Measurements from ENCODE around the gene C19orf25. TPM values are rescaled to one million over a fixed set of nuclear protein-coding genes. Genes with fewer than 3 reads are reported as not detected.

C19orf25 gene
- total RNA-seq, 1 donor from 2014 or later: 17.9 TPM

GRCh38 chr19:1513499-1514294 is 34.7 kb upstream of the C19orf25 start:
- DNase-seq (ENCODE audit: low spot score in 2 of 2) (peak in 1 of 2 donors; percentile 28), FAIRE-seq (no peak)

GRCh38 chr19:1512671-1513498 is 33.9 kb upstream of the C19orf25 start, which contains the start of gene ADAMTSL5:
Gene ADAMTSL5, minus strand, starts transcription at chr19:1513019. Its CDS starts 2,076 bp downstream, at chr19:1510943.
- peak in 1 of 2 donors; percentile 52 for DNase-seq (ENCODE audit: low spot score in 2 of 2)
- FAIRE-seq: no peak

GRCh38 chr19:1511318-1512317 is 32.6 kb upstream of the C19orf25 start:
- FAIRE-seq (no peak), DNase-seq (ENCODE audit: low spot score in 2 of 2) (no peak)

GRCh38 chr19:1510807-1511206 is 31.8 kb upstream of the C19orf25 start:
- no peak for FAIRE-seq
- DNase-seq (ENCODE audit: low spot score in 2 of 2): no peak

GRCh38 chr19:1510442-1510806 is 31.4 kb upstream of the C19orf25 start:
- FAIRE-seq: no peak
- no peak for DNase-seq (ENCODE audit: low spot score in 2 of 2)

- FAIRE-seq (no peak), DNase-seq (ENCODE audit: low spot score in 2 of 2) (no peak)
Measured at GRCh38 chr19:1509602-1510441, 30.8 kb upstream of the C19orf25 start.

- DNase-seq (ENCODE audit: low spot score in 2 of 2) (no peak), FAIRE-seq (no peak)
Measured at GRCh38 chr19:1508507-1508856, 29.5 kb upstream of the C19orf25 start.

- DNase-seq (ENCODE audit: low spot score in 2 of 2): peak; percentile 99
- FAIRE-seq: peak; percentile 84
Measured at GRCh38 chr19:1507763-1508506, 28.9 kb upstream of the C19orf25 start.

GRCh38 chr19:1507192-1507660 is 28.2 kb upstream of the C19orf25 start:
- DNase-seq (ENCODE audit: low spot score in 2 of 2) (no peak), FAIRE-seq (no peak)

- DNase-seq (ENCODE audit: low spot score in 2 of 2) (peak in 1 of 2 donors; percentile 30), FAIRE-seq (no peak)
Measured at GRCh38 chr19:1505991-1506881, 27.2 kb upstream of the C19orf25 start.

GRCh38 chr19:1505012-1505411 is 26.0 kb upstream of the C19orf25 start:
- no peak for DNase-seq (ENCODE audit: low spot score in 2 of 2)
- FAIRE-seq: no peak

GRCh38 chr19:1503925-1504773 is 25.1 kb upstream of the C19orf25 start:
- FAIRE-seq: no peak
- no peak for DNase-seq (ENCODE audit: low spot score in 2 of 2)

GRCh38 chr19:1503089-1503924 is 24.3 kb upstream of the C19orf25 start:
- DNase-seq (ENCODE audit: low spot score in 2 of 2) (peak; percentile 48 to 67), FAIRE-seq (no peak)

GRCh38 chr19:1502433-1503088 is 23.5 kb upstream of the C19orf25 start:
- FAIRE-seq (no peak), DNase-seq (ENCODE audit: low spot score in 2 of 2) (no peak)

GRCh38 chr19:1501200-1501595 is 22.2 kb upstream of the C19orf25 start:
- DNase-seq (ENCODE audit: low spot score in 2 of 2): no peak
- no peak for FAIRE-seq
